AG09319 (cell line): ENCODE data around the gene ROPN1.
"Not testable (repeated sequence)": the region's sequence is repeated elsewhere in the genome, so short reads cannot be mapped to it uniquely, and the experiment has no call there.

ENCODE experiments used
- DNase-seq: peaks from one replicate; pipeline ENCODE4 v3.0.0-alpha.2; 2010; ENCODE audit warnings: low read depth; ENCODE audit errors: extremely low read depth
- TF ChIP-seq, protein P1 (sequence below): IDR thresholded peaks from 2 replicates; pipeline ENCODE4 v1.5.1; 2011; ENCODE audit warnings: low read depth, mild to moderate bottlenecking, inconsistent platforms, low read length, moderate library complexity

The ROPN1 gene

DNA sequence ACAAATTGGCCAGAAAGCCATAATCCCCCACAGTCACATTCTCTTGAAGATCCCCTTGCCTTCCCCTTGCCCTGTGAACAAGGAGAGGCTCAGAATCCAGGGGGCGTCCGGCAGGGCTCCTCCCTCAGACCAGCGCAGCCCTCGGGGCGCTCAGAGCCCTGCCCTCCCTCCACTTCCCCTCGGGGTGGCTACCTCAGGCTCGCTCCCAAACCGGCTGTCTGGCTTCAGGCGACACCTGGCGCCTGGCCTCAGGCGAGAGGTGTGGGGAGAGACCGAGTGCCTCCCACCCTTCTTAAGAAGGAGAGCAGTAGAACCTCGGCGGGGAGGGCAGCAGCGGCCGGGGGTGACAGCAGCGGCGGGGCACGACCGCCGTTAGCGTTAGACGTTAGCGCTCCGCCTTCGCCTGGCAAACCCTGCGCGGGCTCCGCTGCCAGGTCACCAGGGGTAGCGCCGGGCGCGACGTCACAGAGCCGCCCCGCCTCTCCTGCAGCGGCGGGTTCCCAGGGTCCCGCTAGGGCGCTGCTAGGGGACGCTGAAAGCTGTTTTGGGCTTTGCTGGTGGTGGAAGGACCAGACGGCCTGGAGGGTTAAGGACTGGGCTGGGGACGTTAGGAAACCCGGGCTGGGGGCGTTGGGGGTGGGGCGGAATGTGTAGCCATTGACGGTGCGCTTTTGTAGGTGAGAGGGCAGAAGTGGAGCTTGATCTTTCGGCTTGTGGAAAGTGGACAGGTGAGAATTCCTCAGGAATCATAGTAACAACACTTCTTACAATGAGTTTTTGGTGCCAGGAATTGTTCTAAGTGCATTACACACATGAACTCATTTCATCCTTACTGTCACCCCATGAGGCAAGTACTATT, at the start of gene ROPN1:
Gene ROPN1, minus strand, starts transcription at position 395 of the 859 bp plus-strand sequence. CDS start 11,643 bp downstream, outside the sequence.
- DNase-seq, result not testable (repeated sequence)

DNA sequence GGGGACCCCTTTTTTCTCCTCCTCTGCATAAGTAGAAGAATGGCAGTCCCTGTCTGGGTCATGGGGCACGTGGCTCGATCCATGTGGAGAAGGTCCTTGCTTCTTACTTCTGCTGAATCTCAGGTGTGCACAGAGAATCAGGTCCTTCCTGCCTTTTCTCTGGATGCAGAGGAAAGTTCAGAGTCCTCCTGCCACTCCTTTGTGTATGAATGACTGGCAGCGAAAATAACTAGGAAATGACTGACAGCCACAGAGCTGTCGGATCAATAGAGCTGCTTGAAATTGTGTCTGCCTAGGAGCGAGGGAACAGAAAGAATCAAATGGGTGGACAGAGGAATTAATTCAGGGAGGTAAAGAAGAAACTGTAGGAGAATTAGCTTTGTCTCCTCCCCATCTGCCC, 49.6 kb upstream of the ROPN1 start:
- DNase-seq, result no peak
- TF ChIP-seq, protein P1, sequence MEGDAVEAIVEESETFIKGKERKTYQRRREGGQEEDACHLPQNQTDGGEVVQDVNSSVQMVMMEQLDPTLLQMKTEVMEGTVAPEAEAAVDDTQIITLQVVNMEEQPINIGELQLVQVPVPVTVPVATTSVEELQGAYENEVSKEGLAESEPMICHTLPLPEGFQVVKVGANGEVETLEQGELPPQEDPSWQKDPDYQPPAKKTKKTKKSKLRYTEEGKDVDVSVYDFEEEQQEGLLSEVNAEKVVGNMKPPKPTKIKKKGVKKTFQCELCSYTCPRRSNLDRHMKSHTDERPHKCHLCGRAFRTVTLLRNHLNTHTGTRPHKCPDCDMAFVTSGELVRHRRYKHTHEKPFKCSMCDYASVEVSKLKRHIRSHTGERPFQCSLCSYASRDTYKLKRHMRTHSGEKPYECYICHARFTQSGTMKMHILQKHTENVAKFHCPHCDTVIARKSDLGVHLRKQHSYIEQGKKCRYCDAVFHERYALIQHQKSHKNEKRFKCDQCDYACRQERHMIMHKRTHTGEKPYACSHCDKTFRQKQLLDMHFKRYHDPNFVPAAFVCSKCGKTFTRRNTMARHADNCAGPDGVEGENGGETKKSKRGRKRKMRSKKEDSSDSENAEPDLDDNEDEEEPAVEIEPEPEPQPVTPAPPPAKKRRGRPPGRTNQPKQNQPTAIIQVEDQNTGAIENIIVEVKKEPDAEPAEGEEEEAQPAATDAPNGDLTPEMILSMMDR, result no peak

DNA sequence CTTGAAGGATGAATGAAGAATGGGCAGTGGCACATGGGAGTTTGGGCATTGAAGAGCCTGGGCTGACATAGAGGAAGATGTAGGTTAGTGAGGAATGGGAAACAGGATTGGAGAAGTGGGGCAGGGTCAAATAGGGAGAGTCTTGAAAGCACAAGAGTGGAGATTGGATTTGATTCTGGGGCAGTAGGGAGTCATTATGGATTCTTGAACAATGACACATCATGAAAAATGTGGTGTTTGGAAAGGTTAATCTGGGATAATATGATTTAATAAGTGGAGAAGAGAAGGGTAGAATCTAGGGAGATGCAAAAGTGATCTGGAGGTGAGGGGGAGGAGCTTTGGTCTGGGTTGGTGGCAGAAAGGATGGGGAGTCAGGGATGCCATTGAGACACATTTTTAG, 45.4 kb upstream of the ROPN1 start:
- no peak for DNase-seq
- TF ChIP-seq, protein P1, result no peak

DNA sequence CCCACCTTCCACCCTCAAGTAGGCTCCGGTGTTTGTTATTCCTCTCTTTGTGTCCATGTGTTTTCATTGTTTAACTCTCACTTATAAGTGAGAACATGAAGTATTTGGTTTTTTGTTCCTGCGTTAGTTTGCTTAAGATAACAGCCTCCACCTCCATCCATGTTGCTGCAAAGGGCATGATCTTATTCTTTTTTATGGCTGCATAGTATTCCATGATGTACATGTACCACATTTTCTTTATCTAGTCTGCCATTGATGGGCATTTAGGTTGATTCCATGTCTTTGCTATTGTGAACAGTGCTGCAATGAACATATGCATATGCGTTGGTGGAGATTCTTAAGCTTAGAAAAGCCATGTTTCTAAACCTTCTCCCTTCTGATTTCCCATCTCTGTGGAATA, 44.3 kb upstream of the ROPN1 start:
- DNase-seq, result not testable (repeated sequence)

DNA sequence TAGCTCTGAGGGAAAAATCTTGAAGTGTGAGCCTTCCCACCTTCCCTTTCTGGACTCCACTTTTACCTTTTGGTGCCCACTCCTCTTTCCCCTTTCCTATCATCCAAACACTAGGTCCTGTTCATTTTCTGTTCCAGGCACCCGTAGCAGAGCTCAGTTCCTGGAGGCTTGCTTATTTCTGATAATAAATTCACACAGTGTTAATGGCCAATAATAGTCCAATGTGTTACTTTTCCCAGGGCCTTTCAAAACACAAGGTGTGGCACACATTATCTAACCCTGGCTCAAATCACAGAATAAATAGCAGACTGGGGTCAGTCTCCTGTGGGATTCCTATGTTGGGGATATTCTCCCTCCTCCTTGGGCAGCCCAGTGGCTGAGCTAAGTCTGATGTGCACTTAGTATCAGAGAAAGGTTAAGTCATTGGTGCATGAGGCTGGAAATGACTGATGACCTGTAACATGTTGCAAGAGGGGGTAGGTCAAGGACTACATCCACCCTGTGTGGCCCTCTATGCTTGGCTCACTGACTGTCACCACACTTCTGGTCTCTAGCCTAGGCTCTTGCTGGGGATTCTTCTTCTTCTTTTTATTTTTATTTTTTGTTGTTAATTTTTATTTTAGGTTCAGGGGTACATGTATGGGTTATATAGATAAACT, 43.7 kb upstream of the ROPN1 start:
- TF ChIP-seq, protein P1, result no peak
- DNase-seq, result no peak

DNA sequence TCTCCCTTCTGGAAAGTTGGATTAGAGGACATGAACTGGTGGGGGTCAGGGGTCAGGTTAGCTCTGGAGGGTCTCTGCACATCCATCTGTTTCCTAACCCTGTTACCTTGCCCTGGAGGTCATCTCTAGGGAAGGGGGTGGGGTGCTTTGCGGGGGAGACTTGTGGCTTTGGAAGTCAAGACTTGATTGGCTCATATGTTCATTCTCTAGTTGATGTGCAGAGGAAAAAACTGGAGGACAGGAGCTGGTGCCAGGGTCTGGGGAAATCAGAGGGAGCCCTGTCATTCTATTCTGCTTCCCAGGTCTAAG, 42.9 kb upstream of the ROPN1 start:
- no peak for DNase-seq
- TF ChIP-seq, protein P1, result no peak

DNA sequence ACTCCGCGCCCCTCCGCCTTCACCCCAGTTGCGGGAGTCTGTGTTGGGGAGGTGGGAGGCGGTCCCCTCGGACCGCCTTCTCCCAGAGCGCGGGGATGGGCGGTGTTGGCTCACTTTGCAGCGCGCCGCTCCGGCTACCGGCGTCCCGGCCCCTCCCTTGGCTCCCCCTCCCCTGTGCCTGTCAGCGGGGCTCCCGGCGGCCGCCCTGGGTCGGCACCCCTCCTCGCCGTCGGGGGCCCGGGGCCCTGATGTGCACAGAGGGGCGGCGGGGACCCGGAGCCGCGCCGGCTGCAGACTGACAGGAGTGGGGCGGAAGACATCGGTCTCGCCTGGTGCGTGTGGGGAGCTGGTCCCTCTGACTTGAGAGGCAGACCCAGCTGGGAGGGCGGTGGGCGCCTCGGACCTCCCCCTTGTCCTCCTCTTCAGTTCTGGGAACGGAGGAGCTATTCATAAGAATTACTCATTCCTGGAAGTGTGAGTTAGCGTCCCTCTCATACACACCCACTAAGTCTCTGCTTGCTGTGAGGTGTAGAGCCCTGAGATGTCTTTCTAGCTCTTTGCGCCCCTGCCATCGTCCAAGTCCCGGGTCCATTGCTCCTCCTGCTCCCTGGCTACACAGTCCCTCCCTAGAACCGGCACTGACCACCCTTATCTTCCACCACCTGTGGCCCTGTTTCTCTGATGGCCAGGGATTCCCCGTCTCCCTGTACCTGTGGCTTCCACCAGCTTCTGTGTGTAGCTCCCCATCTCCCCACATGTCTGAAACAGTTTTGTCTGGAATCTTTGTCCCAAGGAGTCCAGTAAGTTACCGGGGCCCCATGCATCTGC, 42.3 kb upstream of the ROPN1 start:
- no peak for DNase-seq
- TF ChIP-seq, protein P1, result no peak
